Suprapubic skin (tissue), 4 donors: ENCODE results near the gene FNDC1. TPM values are rescaled to one million over a fixed set of nuclear protein-coding genes. Genes with fewer than 3 reads are reported as not detected.

Experiments
- DNase-seq, 2 donors: peaks; one replicate each; pipeline ENCODE4 v3.0.0-alpha.2; 2019; ENCODE audit warnings: low spot score in 2 of 2
- H3K27ac ChIP-seq: fragments of 200-600 bp; sonication (generic); one replicate; pipeline ENCODE4 v1.5.1; 2019
- H3K27me3 ChIP-seq: fragments of 200-600 bp; sonication (generic); one replicate; pipeline ENCODE4 v1.5.1; 2019
- H3K36me3 ChIP-seq: fragments of 200-600 bp; sonication (generic); one replicate; pipeline ENCODE4 v1.5.1; 2019
- H3K4me1 ChIP-seq: fragments of 200-600 bp; sonication (generic); one replicate; pipeline ENCODE4 v1.5.1; 2019
- H3K4me3 ChIP-seq: fragments of 200-600 bp; sonication (generic); one replicate; pipeline ENCODE4 v1.5.1; 2019; ENCODE audit warnings: mild to moderate bottlenecking
- H3K9me3 ChIP-seq: fragments of 200-600 bp; sonication (generic); one replicate; pipeline ENCODE4 v1.5.1; 2019
- CTCF ChIP-seq, 2 donors: fragments of 200-600 bp in 1 of 2; fragments of 450-650 bp in 1 of 2; sonication (generic) in 1 of 2; IDR thresholded peaks; one replicate each; pipeline ENCODE4 v1.5.1; 2016 to 2019; ENCODE audit warnings: antibody characterized with exemption in 2 of 2, mild to moderate bottlenecking in 1 of 2, moderate library complexity in 1 of 2
- EP300 ChIP-seq: sonication (generic); formaldehyde crosslinking; IDR thresholded peaks from one replicate; pipeline ENCODE4 v1.6.1; 2017; ENCODE audit warnings: antibody characterized with exemption
- POLR2A ChIP-seq, 2 donors: fragments of 450-650 bp; IDR thresholded peaks; one replicate each; pipeline ENCODE4 v1.6.1; 2017; ENCODE audit warnings: antibody characterized with exemption in 2 of 2, mild to moderate bottlenecking in 2 of 2, moderate library complexity in 2 of 2
- POLR2AphosphoS5 ChIP-seq, 3 donors: sonication (generic); formaldehyde crosslinking; IDR thresholded peaks; one replicate each; pipeline ENCODE4 v1.6.1; 2017; ENCODE audit warnings: antibody characterized with exemption in 3 of 3
- WGBS: methylation state at CpG from one replicate; pipeline ENCODE4 v1.1.5; 2018; 5-methylcytosine and 5-hydroxymethylcytosine counted together
- total RNA-seq, 4 donors: library from RNA; depleted of rRNA; stranded (reverse); fragments of >200 nt; gene quantifications; one replicate each; pipeline ENCODE4 v1.1.0, GENCODE V29; 2016

Gene FNDC1
- total RNA-seq, 4 donors from 2014 or later: 0.13 to 0.89 (median 0.15) TPM; not detected in 1

DNA sequence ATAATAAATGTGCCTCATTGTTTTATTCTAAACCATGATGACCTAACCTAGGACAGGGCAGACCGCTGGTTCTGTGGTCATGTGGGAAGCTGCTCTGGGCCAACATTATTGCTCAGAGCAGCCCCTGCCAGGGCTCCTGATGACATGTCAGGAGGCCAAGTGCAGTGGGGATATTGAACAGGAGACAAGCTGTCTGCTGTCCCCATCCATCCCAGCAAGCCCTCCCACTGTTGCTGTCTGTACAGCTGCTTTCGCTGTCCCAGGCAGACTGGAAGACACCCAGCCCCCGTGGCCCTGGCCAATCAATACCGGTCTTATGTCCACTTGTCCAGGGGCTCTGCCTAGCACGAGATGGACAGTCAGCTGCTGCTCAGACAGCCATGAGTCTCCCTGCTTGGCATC, 43.2 kb upstream of the FNDC1 start:
- TF ChIP-seq POLR2A (IDR thresholded peaks at IDR 0.05): no peak
- TF ChIP-seq EP300: no peak
- no peak for TF ChIP-seq POLR2AphosphoS5 (IDR thresholded peaks at IDR 0.05)
- no peak for TF ChIP-seq CTCF (IDR thresholded peaks at IDR 0.05)
- no peak overlapping the region for H3K27ac ChIP-seq
- no peaks in the 10 kb centered on the region for H3K4me1 ChIP-seq
- no peaks in the 10 kb centered on the region for H3K9me3 ChIP-seq
- H3K36me3 ChIP-seq: no peaks in the 10 kb centered on the region
- H3K27me3 ChIP-seq: no peaks in the 10 kb centered on the region
- no peak overlapping the region for H3K4me3 ChIP-seq
- no peak for DNase-seq
- WGBS: 72% methylated on average over 5 of the region's 5 CpGs

DNA sequence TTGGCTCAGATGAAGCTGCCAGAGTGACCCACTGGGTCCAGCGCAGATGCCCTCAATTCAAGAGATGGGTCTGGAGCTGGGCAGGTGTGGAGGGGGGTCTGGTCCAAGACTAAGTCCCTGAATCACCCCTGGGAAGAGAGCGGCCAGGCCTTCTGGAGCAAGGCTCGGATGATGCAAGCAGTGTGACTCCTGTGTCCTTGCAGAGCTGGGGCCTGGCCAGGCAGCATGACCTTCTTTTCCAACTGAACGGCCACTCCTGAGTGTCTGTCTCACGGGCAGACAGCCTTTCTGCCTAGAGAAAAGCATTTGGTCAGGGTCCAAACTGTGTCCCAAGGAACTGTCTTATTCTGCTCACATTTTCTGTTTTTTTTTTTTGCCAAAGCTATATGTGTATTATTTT, 42.6 kb upstream of the FNDC1 start:
- Histone ChIP-seq H3K27me3 (no peaks in the 10 kb centered on the region), H3K36me3 (no peaks in the 10 kb centered on the region), H3K4me3 (no peak overlapping the region), H3K27ac (no peak overlapping the region), H3K9me3 (no peaks in the 10 kb centered on the region), H3K4me1 (no peaks in the 10 kb centered on the region)
- TF ChIP-seq CTCF (IDR thresholded peaks at IDR 0.05) (no peak), EP300 (no peak), POLR2A (IDR thresholded peaks at IDR 0.05) (no peak), POLR2AphosphoS5 (IDR thresholded peaks at IDR 0.05) (no peak)
- no peak for DNase-seq
- 70% methylated on average over 5 of the region's 5 CpGs for WGBS

DNA sequence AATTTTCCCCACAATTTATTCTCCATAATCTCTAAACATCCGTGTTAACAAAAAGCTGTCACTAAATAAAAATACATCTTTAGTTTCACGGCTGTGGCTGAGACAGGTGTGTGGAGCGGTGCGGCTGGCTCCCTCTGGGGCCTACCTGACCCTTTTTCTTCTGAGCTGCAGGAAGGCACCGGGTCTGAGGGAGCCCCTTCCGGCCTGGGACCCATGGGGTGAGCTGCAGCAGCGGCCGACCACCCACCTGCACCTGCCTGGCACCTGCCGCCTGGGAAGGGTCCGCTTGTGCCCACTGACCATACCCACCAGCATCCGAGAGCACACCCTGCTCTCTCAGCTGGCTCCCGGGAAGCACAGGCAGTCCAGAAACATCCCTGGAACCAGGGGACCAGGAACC, 41.5 kb upstream of the FNDC1 start:
- 88% methylated on average over 11 of the region's 12 CpGs for WGBS
- H3K4me1 ChIP-seq: no peaks in the 10 kb centered on the region
- no peaks in the 10 kb centered on the region for H3K9me3 ChIP-seq
- H3K27me3 ChIP-seq: no peaks in the 10 kb centered on the region
- no peak overlapping the region for H3K27ac ChIP-seq
- DNase-seq: no peak
- TF ChIP-seq POLR2A (IDR thresholded peaks at IDR 0.05) (no peak), POLR2AphosphoS5 (IDR thresholded peaks at IDR 0.05) (no peak), CTCF (IDR thresholded peaks at IDR 0.05) (no peak), EP300 (no peak)
- no peaks in the 10 kb centered on the region for H3K36me3 ChIP-seq
- no peak overlapping the region for H3K4me3 ChIP-seq

- WGBS: 95% methylated on average over 15 of the region's 30 CpGs
- no peak overlapping the region for H3K4me3 ChIP-seq
- H3K36me3 ChIP-seq: no peaks in the 10 kb centered on the region
- H3K9me3 ChIP-seq: no peaks in the 10 kb centered on the region
- no peaks in the 10 kb centered on the region for H3K27me3 ChIP-seq
- no peak overlapping the region for H3K27ac ChIP-seq
- TF ChIP-seq CTCF (IDR thresholded peaks at IDR 0.05) (no peak), POLR2A (IDR thresholded peaks at IDR 0.05) (no peak), POLR2AphosphoS5 (IDR thresholded peaks at IDR 0.05) (no peak), EP300 (no peak)
- DNase-seq: no peak
- H3K4me1 ChIP-seq: no peaks in the 10 kb centered on the region
Observed at GRCh38 chr6:159128978-159129377, 40.2 kb upstream of the FNDC1 start.

DNA sequence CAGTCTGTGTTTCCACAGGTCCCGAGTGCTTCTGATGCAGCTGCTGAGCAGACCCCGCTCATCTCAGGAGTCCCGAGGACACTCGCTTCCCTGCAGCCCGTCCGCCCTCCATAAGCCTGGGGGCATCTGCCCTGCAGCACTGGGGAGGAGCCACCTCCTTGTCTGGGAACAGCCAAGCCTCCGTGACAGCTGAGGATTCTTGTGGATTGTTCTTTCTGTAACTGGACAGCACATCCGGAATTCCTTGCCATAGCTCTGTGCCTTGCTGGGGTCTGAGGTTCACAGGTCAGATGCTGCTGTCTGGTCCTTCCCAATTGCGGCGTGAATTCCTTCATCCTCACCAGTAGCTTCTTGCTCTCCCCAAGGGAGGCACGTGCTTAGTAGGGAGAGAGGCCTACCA, 38.4 kb upstream of the FNDC1 start:
- no peak for DNase-seq
- H3K27ac ChIP-seq: no peak overlapping the region
- no peak for TF ChIP-seq POLR2A (IDR thresholded peaks at IDR 0.05)
- TF ChIP-seq POLR2AphosphoS5 (IDR thresholded peaks at IDR 0.05): no peak
- TF ChIP-seq EP300: no peak
- TF ChIP-seq CTCF (IDR thresholded peaks at IDR 0.05): no peak
- H3K4me3 ChIP-seq: no peak overlapping the region
- no peaks in the 10 kb centered on the region for H3K27me3 ChIP-seq
- 86% methylated on average over 8 of the region's 11 CpGs for WGBS
- H3K4me1 ChIP-seq: no peaks in the 10 kb centered on the region
- no peaks in the 10 kb centered on the region for H3K9me3 ChIP-seq
- H3K36me3 ChIP-seq: no peaks in the 10 kb centered on the region
